Progenitor cell of endocrine pancreas (in vitro differentiated cells): ENCODE results near the gene FGFRL1. TPM values are rescaled to one million over a fixed set of nuclear protein-coding genes. Genes with fewer than 3 reads are reported as not detected.

Experiments used
- DNase-seq: peaks from one replicate; pipeline ENCODE4 v3.0.0; 2021; ENCODE audit warnings: low spot score; ENCODE audit not compliant: unreplicated experiment
- H3K27ac Mint-ChIP-seq: 2 replicates; pipeline ENCODE4 v1.8.0; 2021; ENCODE audit warnings: mild to moderate bottlenecking, moderate library complexity, mixed read lengths
- H3K27me3 Mint-ChIP-seq: 2 replicates; pipeline ENCODE4 v1.8.0; 2021; ENCODE audit warnings: mixed read lengths
- H3K36me3 Mint-ChIP-seq: 2 replicates; pipeline ENCODE4 v1.8.0; 2022; ENCODE audit warnings: mixed read lengths; ENCODE audit not compliant: insufficient read depth
- H3K4me1 Mint-ChIP-seq: 2 replicates; pipeline ENCODE4 v1.8.0; 2021; ENCODE audit warnings: low read depth, mixed read lengths
- H3K4me3 Mint-ChIP-seq: 2 replicates; pipeline ENCODE4 v1.8.0; 2021; ENCODE audit warnings: low read depth, mild to moderate bottlenecking, moderate library complexity, mixed read lengths
- H3K9me3 Mint-ChIP-seq: 2 replicates; pipeline ENCODE4 v1.8.0; 2021; ENCODE audit warnings: low read depth, mixed read lengths
- CTCF ChIP-seq: fragments of 200-600 bp; sonication (generic); IDR thresholded peaks from one replicate; pipeline ENCODE4 v1.5.0; 2021; ENCODE audit warnings: antibody characterized with exemption, mild to moderate bottlenecking; ENCODE audit not compliant: unreplicated experiment
- total RNA-seq: library from RNA; stranded (reverse); gene quantifications from 2 replicates; pipeline ENCODE4 v1.2.1, GENCODE V29; 2021

Gene FGFRL1
- total RNA-seq, 1 donor from 2014 or later: 126 TPM

GRCh38 chr4:1060621-1061020 is 49.2 kb downstream of the FGFRL1 start:
- H3K4me3 Mint-ChIP-seq: no peak overlapping the region
- no peak overlapping the region for H3K27ac Mint-ChIP-seq
- H3K27me3 Mint-ChIP-seq: peaks cover 63% of the 10 kb centered on the region
- H3K4me1 Mint-ChIP-seq: peaks cover 7% of the 10 kb centered on the region
- no peak for TF ChIP-seq CTCF
- no peaks in the 10 kb centered on the region for H3K36me3 Mint-ChIP-seq
- DNase-seq: no peak
- no peaks in the 10 kb centered on the region for H3K9me3 Mint-ChIP-seq

- Mint-ChIP-seq H3K4me3 (no peak overlapping the region), H3K9me3 (no peaks in the 10 kb centered on the region), H3K4me1 (peaks cover 7% of the 10 kb centered on the region), H3K27ac (no peak overlapping the region), H3K36me3 (no peaks in the 10 kb centered on the region), H3K27me3 (peaks cover 57% of the 10 kb centered on the region)
- TF ChIP-seq CTCF: no peak
- no peak for DNase-seq
Measured at GRCh38 chr4:1061056-1061700, 49.8 kb downstream of the FGFRL1 start.

DNA sequence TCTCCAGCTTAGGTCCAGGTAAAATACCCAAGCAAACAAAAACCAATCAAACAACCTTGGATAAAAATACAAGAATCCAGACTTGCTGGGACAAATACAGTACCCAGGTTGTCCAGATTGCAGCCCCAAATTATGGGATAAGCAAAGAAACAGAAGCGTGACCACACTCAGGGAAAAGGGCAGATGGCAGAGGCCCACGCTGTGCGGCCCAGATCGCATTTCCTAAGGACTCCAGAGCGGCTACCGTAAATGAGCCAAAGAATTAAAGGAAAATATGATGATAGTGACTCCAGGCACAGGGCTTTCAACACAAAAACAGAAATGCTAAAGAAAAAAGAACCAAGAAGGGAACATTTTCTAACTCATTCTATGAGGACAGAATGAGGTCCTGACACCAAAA is 50.3 kb downstream of the FGFRL1 start:
- Mint-ChIP-seq H3K36me3 (no peaks in the 10 kb centered on the region), H3K9me3 (no peaks in the 10 kb centered on the region), H3K4me1 (peaks cover 7% of the 10 kb centered on the region), H3K27ac (no peak overlapping the region), H3K4me3 (no peak overlapping the region), H3K27me3 (peaks cover 51% of the 10 kb centered on the region)
- DNase-seq: no peak
- TF ChIP-seq CTCF: no peak

- Mint-ChIP-seq H3K4me3 (no peak overlapping the region), H3K4me1 (peaks cover 7% of the 10 kb centered on the region), H3K36me3 (no peaks in the 10 kb centered on the region), H3K9me3 (no peaks in the 10 kb centered on the region), H3K27me3 (peaks cover 53% of the 10 kb centered on the region), H3K27ac (no peak overlapping the region)
- no peak for TF ChIP-seq CTCF
- no peak for DNase-seq
Measured at GRCh38 chr4:1062419-1062818, 51.0 kb downstream of the FGFRL1 start.

DNA sequence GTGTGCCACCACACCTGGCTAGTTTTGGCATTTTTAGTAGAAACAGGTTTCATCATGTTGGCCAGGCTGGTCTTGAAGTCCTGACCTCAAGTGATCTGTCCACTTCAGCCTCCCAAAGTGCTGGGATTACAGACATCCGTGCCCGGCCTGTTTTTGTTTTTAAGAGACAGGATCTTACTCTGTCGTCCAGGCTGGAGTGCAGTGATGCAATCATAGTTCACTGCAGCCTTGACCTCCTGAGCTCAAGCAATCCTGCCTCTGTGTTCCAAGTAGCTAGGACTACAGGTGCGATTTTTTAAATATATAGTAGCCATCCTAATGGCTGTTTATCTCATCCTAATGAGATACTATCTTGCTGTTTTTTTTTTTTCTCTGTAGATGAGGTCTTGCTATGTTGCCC is 54.3 kb downstream of the FGFRL1 start:
- Mint-ChIP-seq H3K36me3 (no peaks in the 10 kb centered on the region), H3K4me3 (no peak overlapping the region), H3K27ac (no peak overlapping the region), H3K4me1 (peaks cover 3% of the 10 kb centered on the region), H3K9me3 (no peaks in the 10 kb centered on the region), H3K27me3 (peaks cover 44% of the 10 kb centered on the region)
- TF ChIP-seq CTCF: no peak
- no peak for DNase-seq
